K562 (cell line): ENCODE measurements around the gene MMAB. TPM values are rescaled to one million over a fixed set of nuclear protein-coding genes. Genes with fewer than 3 reads are reported as not detected.

Source experiments
- ATAC-seq: fragments of 200-7000 bp; cut with Tn5 transposase; 3 replicates; pipeline ENCODE4 v1.9.1; 2020; ENCODE audit warnings: moderate library complexity
- BruUV-seq: library from RNA; stranded (reverse); fragments of 400-500 nt; replicated peaks from 2 replicates; lab custom pipeline; 2021; lab: Mats Ljungman, UMichigan
- CTCF ChIA-PET: fragments of 300-600 bp; formaldehyde crosslinking; extraction: SDS; loops from one replicate; lab custom pipeline; 2021; ENCODE audit warnings: low intra/inter-chr PET ratio; lab: Yijun Ruan, JAX
- POLR2A ChIA-PET: fragments of 300-600, 350-650 bp; sonication (Branson Sonifier 250); formaldehyde crosslinking; extraction: SDS; loops from one replicate; lab custom pipeline; 2021; ENCODE audit warnings: antibody characterized with exemption, inconsistent platforms; lab: Yijun Ruan, JAX
- DNase-seq, 4 experiments: peaks; one replicate each; pipeline versions ENCODE4 v3.0.0 to v3.0.0-alpha.2; 2011 to 2018; ENCODE audit warnings: low spot score in 3 of 4, mixed read lengths in 3 of 4; ENCODE audit errors: extremely low read depth in 1 of 4
- FAIRE-seq: peaks from 2 replicates; lab custom pipeline; 2011; peaks lifted over from hg19 to GRCh38; lab: Jason Lieb, UNC
- H2AFZ ChIP-seq: 2 replicates; pipeline ENCODE4 v1.6.0; 2011; ENCODE audit warnings: low read depth, low read length, control low read depth, inconsistent platforms
- H3K27ac ChIP-seq: fragments of 200-600 bp; 3 replicates; pipeline ENCODE4 v1.8.0; 2011; ENCODE audit warnings: low read depth, mild to moderate bottlenecking, control low read depth, inconsistent platforms, low read length, moderate library complexity, mixed read lengths; ENCODE audit errors: extremely low read depth
- H3K27me3 ChIP-seq, 2 experiments: fragments of 300-600 bp in 1 of 2; 2 replicates in 1 of 2; 3 replicates in 1 of 2; pipeline versions ENCODE4 v1.6.0 to v1.8.0; 2011; ENCODE audit warnings: inconsistent platforms in 2 of 2, low read length in 2 of 2, mild to moderate bottlenecking in 1 of 2, mixed read lengths in 1 of 2, moderate library complexity in 1 of 2; ENCODE audit not compliant: control insufficient read depth in 2 of 2, insufficient read depth in 2 of 2
- H3K36me3 ChIP-seq: fragments of 300-600 bp; 3 replicates; pipeline ENCODE4 v1.8.0; 2011; ENCODE audit warnings: mild to moderate bottlenecking, low read length, inconsistent platforms; ENCODE audit not compliant: control insufficient read depth, insufficient read depth
- H3K4me1 ChIP-seq, 2 experiments: fragments of 200-600 bp in 1 of 2; replicated peaks in 1 of 2; 2 replicates in 1 of 2; 3 replicates in 1 of 2; pipeline versions ENCODE4 v1.5.1 to v1.8.0; 2011; ENCODE audit warnings: inconsistent platforms in 2 of 2, low read length in 2 of 2, mild to moderate bottlenecking in 1 of 2, mixed read lengths in 1 of 2, moderate library complexity in 1 of 2; ENCODE audit not compliant: control insufficient read depth in 2 of 2, insufficient read depth in 2 of 2
- H3K4me2 ChIP-seq: 2 replicates; pipeline ENCODE4 v1.6.1; 2011; ENCODE audit warnings: low read length, control low read depth, inconsistent platforms, mixed read lengths; ENCODE audit not compliant: insufficient read depth
- H3K4me3 ChIP-seq: fragments of 200-600 bp; sonication (generic), shearing (Covaris generic); 2 replicates; pipeline ENCODE4 v1.5.1; 2016; ENCODE audit warnings: control low read depth, inconsistent platforms
- H3K79me2 ChIP-seq: fragments of 200-600 bp; 3 replicates; pipeline ENCODE4 v1.8.0; 2011; ENCODE audit warnings: low read length, inconsistent platforms; ENCODE audit not compliant: control insufficient read depth, insufficient read depth
- H3K9ac ChIP-seq, 2 experiments: 2 replicates each; pipeline versions ENCODE4 v1.6.0 to v1.6.1; 2011; ENCODE audit warnings: low read depth in 2 of 2, low read length in 2 of 2, control low read depth in 1 of 2, inconsistent platforms in 1 of 2, mild to moderate bottlenecking in 1 of 2, mixed read lengths in 1 of 2; ENCODE audit not compliant: insufficient read depth in 1 of 2
- H3K9me1 ChIP-seq: one replicate; pipeline ENCODE4 v1.6.0; 2011; ENCODE audit warnings: inconsistent platforms, mild to moderate bottlenecking, low read length, moderate library complexity; ENCODE audit not compliant: control insufficient read depth, insufficient read depth
- H3K9me3 ChIP-seq: replicated peaks from 2 replicates; pipeline ENCODE4 v1.5.1; 2011; ENCODE audit warnings: low read depth, low read length, inconsistent platforms; ENCODE audit not compliant: control insufficient read depth, insufficient read depth
- H4K20me1 ChIP-seq: replicated peaks from 2 replicates; pipeline ENCODE4 v1.6.1; 2011; ENCODE audit warnings: low read length, inconsistent platforms, mixed read lengths; ENCODE audit not compliant: control insufficient read depth, insufficient read depth
- BHLHE40 ChIP-seq: IDR thresholded peaks from 2 replicates; pipeline ENCODE4 v1.6.1; 2011; ENCODE audit warnings: low read length, improper control_type of control experiment
- COPS2 ChIP-seq: fragments of 450-650 bp; conservative IDR thresholded peaks from 2 replicates; pipeline ENCODE4 v1.6.1; 2016; ENCODE audit warnings: mild to moderate bottlenecking, moderate library complexity
- DPF2 ChIP-seq: fragments of 450-650 bp; IDR thresholded peaks from 2 replicates; pipeline ENCODE4 v1.6.1; 2016
- GATAD2A ChIP-seq: fragments of 450-650 bp; IDR thresholded peaks from 2 replicates; pipeline ENCODE4 v1.6.1; 2017
- HDAC1 ChIP-seq, 2 experiments: fragments of 450-650 bp; IDR thresholded peaks; 2 replicates each; pipeline ENCODE4 v1.6.1; 2016 to 2017; ENCODE audit warnings: inconsistent platforms in 1 of 2, mild to moderate bottlenecking in 1 of 2, moderate library complexity in 1 of 2
- HLTF ChIP-seq: fragments of 450-650 bp; IDR thresholded peaks from 2 replicates; pipeline ENCODE4 v1.6.1; 2016
- MTA1 ChIP-seq: fragments of 450-650 bp; IDR thresholded peaks from 2 replicates; pipeline ENCODE4 v1.6.1; 2017; ENCODE audit warnings: borderline replicate concordance
- NR3C1 ChIP-seq: sonication (generic); formaldehyde crosslinking; IDR thresholded peaks from 2 replicates; pipeline ENCODE4 v1.8.1; 2022; ENCODE audit warnings: missing genetic modification reagents
- SIN3B ChIP-seq: fragments of 450-650 bp; IDR thresholded peaks from 2 replicates; pipeline ENCODE4 v1.6.1; 2017; ENCODE audit warnings: low read depth, mild to moderate bottlenecking, moderate library complexity
- SRSF9 ChIP-seq: fragments of 200-400 bp; formaldehyde crosslinking; IDR thresholded peaks from 2 replicates; pipeline ENCODE4 v1.6.1; 2017; ENCODE audit warnings: low read depth, low read length, borderline replicate concordance
- ZBTB49 ChIP-seq: sonication (generic); formaldehyde crosslinking; IDR thresholded peaks from 2 replicates; pipeline ENCODE4 v1.8.0; 2022; ENCODE audit warnings: missing genetic modification reagents, mild to moderate bottlenecking, borderline replicate concordance
- ZNF12 ChIP-seq: sonication (generic); formaldehyde crosslinking; IDR thresholded peaks from 2 replicates; pipeline ENCODE4 v1.4.0; 2020; ENCODE audit warnings: mild to moderate bottlenecking, missing genetic modification reagents
- WGBS: fragments of 100-300 bp; shearing (Covaris generic); methylation state at CpG from one replicate; pipeline ENCODE4 v1.1.6; 2016; ENCODE audit warnings: low coverage, mixed read lengths; ENCODE audit not compliant: insufficient coverage; ENCODE audit errors: missing lambda C conversion rate; 5-methylcytosine and 5-hydroxymethylcytosine counted together
- in situ Hi-C: fragments of 300-500 bp; cut with MboI; formaldehyde crosslinking; loops from 4 replicates; pipeline ENCODE4 v1.15.0; 2018; ENCODE audit warnings: inconsistent platforms, mixed read lengths
- intact Hi-C: fragments of 100-400 bp; cut with micrococcal nuclease; formaldehyde crosslinking; loops from 2 replicates; pipeline ENCODE4 v1.14.2; 2022
- polyA plus RNA-seq, 8 experiments: library from polyadenylated mRNA; depleted of rRNA in 4 of 8; stranded (reverse) in 5 of 8; unstranded in 3 of 8; fragments of >200 nt; fragmentation: Nextera tagmentation in 2 of 8; fragmentation: Illumina TruSeq in 1 of 8; extraction: Ambion mirVana in 2 of 8; extraction: Trizol in 1 of 8; gene quantifications; 2 replicates each; pipeline versions ENCODE4 v1.2.1 to v1.2.3, GENCODE V29; 2011 to 2014; ENCODE audit warnings: inconsistent platforms in 1 of 8, missing spikeins in 1 of 8
- total RNA-seq, 7 experiments: library from RNA; depleted of rRNA in 6 of 7; stranded (reverse); fragments of >200 nt in 6 of 7; fragmentation: Illumina TruSeq in 2 of 7; extraction: Trizol in 2 of 7; gene quantifications; 2 replicates each; pipeline versions ENCODE4 v1.2.1 to v1.2.3, GENCODE V29; 2011 to 2021; ENCODE audit warnings: low replicate concordance in 1 of 7

Gene MMAB
- total and polyA plus RNA-seq, 9 of the 15 experiments (the other 6 are each of a cell fraction or from before 2014, with no cell fraction given): 9.5 to 76.1 (median 46.2) TPM

GRCh38 chr12:109600481-109600880 lies 27.2 kb upstream of the MMAB start:
- 46% methylated on average over 2 of the region's 2 CpGs for WGBS
- no peak for FAIRE-seq
- H3K9me3 ChIP-seq: no peaks in the 10 kb centered on the region
- H3K4me1 ChIP-seq: peaks cover 4 to 18% of the 10 kb centered on the region in 2 experiments; a peak in 3 of 5 replicates
- H3K27me3 ChIP-seq: peaks cover 4 to 26% of the 10 kb centered on the region in 2 experiments; a peak in 4 of 5 replicates
- intact Hi-C loops (no loop called here), in situ Hi-C loops (no loop called here)
- ChIA-PET CTCF (no interaction called here), POLR2A (interaction anchor here (0.9 to 1.3 kb wide), 5 partner anchors 14 to 214 kb away, joined by 3 to 5 read pairs (median 3); no protein-coding TSS in a partner anchor)
- no peaks in the 10 kb centered on the region for H3K9me1 ChIP-seq
- ATAC-seq: no peak
- no peak overlapping the region for H2AFZ ChIP-seq
- no peak overlapping the region for H3K27ac ChIP-seq
- H3K4me2 ChIP-seq: no peak overlapping the region
- no peak for TF ChIP-seq ZBTB49
- TF ChIP-seq MTA1: no peak
- no peak for TF ChIP-seq DPF2
- TF ChIP-seq SIN3B: no peak
- no peak for TF ChIP-seq GATAD2A
- no peak for TF ChIP-seq ZNF12 (CRISPR knock-in tag)
- TF ChIP-seq BHLHE40: no peak
- TF ChIP-seq SRSF9: no peak
- no peak for TF ChIP-seq HDAC1 (IDR thresholded peaks at IDR 0.05)
- TF ChIP-seq COPS2: no peak
- no peak for TF ChIP-seq NR3C1 (CRISPR knock-in tag)
- TF ChIP-seq HLTF: no peak
- peaks cover 10% of the 10 kb centered on the region; the same call in 2 of the 3 replicates for H3K36me3 ChIP-seq
- DNase-seq: no peak
- peaks cover 30% of the 10 kb centered on the region for H4K20me1 ChIP-seq
- no peak overlapping the region for H3K4me3 ChIP-seq
- no TSS peak for BruUV-seq
- no peaks in the 10 kb centered on the region for H3K79me2 ChIP-seq
- H3K9ac ChIP-seq: no peak overlapping the region
